Activated CD4-positive, alpha-beta T cell treated with anti-CD3 and anti-CD28 coated beads, Interleukin-2, amount 10 ng/mL, durations not matched to agents 7 days and 5 days (primary cell): Measurements from ENCODE around the gene DNAH11. TPM values are rescaled to one million over a fixed set of nuclear protein-coding genes. Genes with fewer than 3 reads are reported as not detected.

Experiments
- CTCF ChIA-PET: fragments of 350-600 bp; sonication (Branson Sonifier 250); formaldehyde crosslinking; loops from one replicate; lab custom pipeline; 2021; ENCODE audit warnings: antibody characterized with exemption; lab: Charles Lee
- POLR2A ChIA-PET: fragments of 350-600 bp; sonication (Branson Sonifier 250); formaldehyde crosslinking; loops from one replicate; lab custom pipeline; 2021; ENCODE audit warnings: antibody characterized with exemption; lab: Charles Lee
- DNase-seq: peaks from one replicate; pipeline ENCODE4 v3.0.0-alpha.2; 2020
- H3K27ac Mint-ChIP-seq: one replicate; pipeline ENCODE4 v1.8.0; 2021; ENCODE audit warnings: mild to moderate bottlenecking, moderate library complexity, mixed read lengths
- H3K27me3 Mint-ChIP-seq: one replicate; pipeline ENCODE4 v1.8.0; 2021; ENCODE audit warnings: mixed read lengths
- H3K36me3 Mint-ChIP-seq: one replicate; pipeline ENCODE4 v1.8.0; 2021; ENCODE audit warnings: low read depth, mixed read lengths
- H3K4me1 Mint-ChIP-seq: one replicate; pipeline ENCODE4 v1.8.0; 2021; ENCODE audit warnings: mixed read lengths
- H3K4me3 Mint-ChIP-seq: one replicate; pipeline ENCODE4 v1.8.0; 2021; ENCODE audit warnings: mild to moderate bottlenecking, moderate library complexity, mixed read lengths
- H3K9me3 Mint-ChIP-seq: one replicate; pipeline ENCODE4 v1.8.0; 2021; ENCODE audit warnings: mixed read lengths
- total RNA-seq, 2 experiments: library from RNA; stranded (reverse); gene quantifications; one replicate each; pipeline ENCODE4 v1.2.3, GENCODE V29; 2021

DNAH11 gene
- total RNA-seq, 2 experiments from 2014 or later, result 0.77 to 1.3 TPM

DNA sequence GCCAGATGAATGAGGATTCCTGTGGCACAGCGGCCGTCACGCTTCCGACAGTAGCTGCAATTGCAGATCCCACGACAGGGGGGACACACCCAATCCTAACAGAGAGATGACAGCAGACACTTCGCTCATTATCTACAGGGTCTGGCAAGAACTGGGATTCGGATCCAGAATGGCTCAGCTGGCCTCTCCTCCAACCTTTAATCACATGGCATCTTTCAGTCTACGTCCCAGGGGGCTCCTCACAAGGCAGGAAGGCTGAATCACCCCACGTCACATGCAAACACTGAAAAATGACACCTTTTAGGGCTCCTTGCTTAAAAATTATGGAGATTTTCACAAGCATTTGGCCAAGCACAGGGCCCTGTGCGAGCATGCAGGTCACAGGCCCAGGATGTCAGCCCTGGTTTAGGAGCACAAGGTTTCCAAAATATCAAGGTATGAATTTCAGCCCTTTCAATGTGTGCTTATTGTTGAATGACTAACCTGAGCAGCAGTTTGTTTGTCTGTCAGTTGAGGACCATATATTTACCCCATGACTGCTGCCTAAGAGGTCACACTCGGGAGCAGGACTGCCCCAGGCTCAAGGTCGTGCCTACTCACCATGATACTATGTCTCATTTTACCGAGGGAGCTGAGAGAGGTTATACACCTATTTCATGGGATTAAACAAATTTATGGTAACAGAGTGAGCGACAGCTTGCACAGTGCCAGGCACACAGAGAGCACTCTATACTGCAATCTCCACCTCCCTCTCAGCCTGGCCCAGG, 360.4 kb downstream of the DNAH11 start:
- DNase-seq, result no peak
- H3K4me3 Mint-ChIP-seq, result no peak overlapping the region
- ChIA-PET POLR2A (no interaction called here), CTCF (no interaction called here)
- H3K27me3 Mint-ChIP-seq, result no peaks in the 10 kb centered on the region
- peaks cover 2% of the 10 kb centered on the region for H3K9me3 Mint-ChIP-seq
- peaks cover 13% of the 10 kb centered on the region for H3K4me1 Mint-ChIP-seq
- no peak overlapping the region for H3K27ac Mint-ChIP-seq
- H3K36me3 Mint-ChIP-seq, result peaks cover 75% of the 10 kb centered on the region

DNA sequence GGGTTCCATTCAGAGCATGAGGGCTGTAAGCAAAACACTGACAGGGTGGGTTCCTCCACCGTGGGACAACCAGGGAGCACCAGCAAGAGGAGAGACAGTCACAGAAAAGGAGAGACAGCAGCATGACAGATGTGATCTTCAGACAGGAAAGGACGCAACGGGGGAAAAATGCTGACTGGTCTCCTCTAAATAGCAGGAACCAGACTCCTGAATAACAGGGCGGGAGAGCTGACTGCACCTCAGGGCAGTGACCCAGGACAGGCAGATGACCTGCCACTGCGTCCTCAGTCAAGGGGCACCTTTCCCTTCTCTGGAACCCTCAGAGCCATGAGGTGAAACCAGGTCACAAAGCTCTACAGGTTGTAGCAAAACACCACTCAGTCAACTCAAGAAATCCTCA, 365.9 kb downstream of the DNAH11 start:
- no peaks in the 10 kb centered on the region for H3K27me3 Mint-ChIP-seq
- ChIA-PET CTCF (interaction anchor here (1.2 kb wide), 1 partner anchor 12 kb away, joined by 4 read pairs; no protein-coding TSS in a partner anchor), POLR2A (no interaction called here)
- H3K9me3 Mint-ChIP-seq, result no peaks in the 10 kb centered on the region
- H3K4me3 Mint-ChIP-seq, result no peak overlapping the region
- H3K4me1 Mint-ChIP-seq, result no peaks in the 10 kb centered on the region
- H3K36me3 Mint-ChIP-seq, result peaks cover 50% of the 10 kb centered on the region
- DNase-seq, result no peak
- no peak overlapping the region for H3K27ac Mint-ChIP-seq

DNA sequence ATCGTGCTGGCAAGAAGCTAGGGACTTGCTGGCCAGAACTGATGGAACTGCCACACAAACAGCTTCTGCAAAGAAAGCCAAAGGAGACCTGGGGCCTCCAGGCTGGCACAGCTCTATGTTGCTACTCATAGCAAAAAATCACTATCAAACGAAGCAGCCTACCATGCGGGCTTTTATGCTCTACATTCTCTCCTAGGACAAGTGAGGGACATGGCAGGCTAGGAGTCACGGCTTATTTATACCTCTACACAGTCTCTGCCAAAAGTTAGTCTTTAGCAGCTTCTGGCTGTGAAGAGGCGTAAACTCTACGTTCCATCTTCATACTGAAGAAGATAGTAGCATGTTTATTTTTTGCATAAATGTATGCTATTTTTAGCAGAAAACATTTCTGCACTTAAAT, 367.4 kb downstream of the DNAH11 start:
- H3K4me1 Mint-ChIP-seq, result no peaks in the 10 kb centered on the region
- H3K9me3 Mint-ChIP-seq, result no peaks in the 10 kb centered on the region
- no peak overlapping the region for H3K4me3 Mint-ChIP-seq
- no peaks in the 10 kb centered on the region for H3K27me3 Mint-ChIP-seq
- peaks cover 51% of the 10 kb centered on the region for H3K36me3 Mint-ChIP-seq
- ChIA-PET POLR2A (no interaction called here), CTCF (interaction anchor here (1.4 kb wide), 1 partner anchor 9 kb away, joined by 4 read pairs; no protein-coding TSS in a partner anchor)
- no peak for DNase-seq
- H3K27ac Mint-ChIP-seq, result no peak overlapping the region

DNA sequence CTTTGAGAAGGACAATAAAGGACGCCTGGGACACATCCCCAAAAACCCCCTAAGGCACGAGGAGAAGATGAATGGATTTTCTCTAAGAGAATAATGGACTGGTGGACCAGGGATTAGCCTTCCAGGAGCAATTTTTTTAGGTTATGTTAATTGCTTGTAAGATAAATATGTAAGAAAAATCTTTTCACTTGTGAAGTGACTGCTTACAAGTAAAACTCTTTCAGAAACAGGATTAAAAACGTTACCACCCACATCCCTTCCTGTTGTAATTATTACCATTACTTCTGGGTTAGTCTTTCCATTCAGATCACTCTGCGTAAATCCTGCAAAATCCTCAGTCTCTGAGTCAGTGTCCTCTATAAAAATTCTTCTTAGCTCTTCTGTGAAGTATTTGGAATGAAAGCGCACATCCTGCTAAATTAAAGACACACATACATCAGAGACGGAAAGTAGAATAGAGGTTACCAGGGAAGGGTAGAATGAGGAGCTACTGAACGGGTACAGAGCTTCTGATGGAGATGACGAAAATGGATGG, 368.6 kb downstream of the DNAH11 start:
- Mint-ChIP-seq H3K9me3 (no peaks in the 10 kb centered on the region), H3K27ac (no peak overlapping the region), H3K27me3 (no peaks in the 10 kb centered on the region), H3K4me3 (no peak overlapping the region), H3K36me3 (peaks cover 48% of the 10 kb centered on the region), H3K4me1 (no peaks in the 10 kb centered on the region)
- CTCF ChIA-PET, result interaction anchor here (0.6 kb wide), 1 partner anchor 695 kb away, joined by 3 read pairs; no protein-coding TSS in a partner anchor
- no peak for DNase-seq
- POLR2A ChIA-PET, result no interaction called here

DNA sequence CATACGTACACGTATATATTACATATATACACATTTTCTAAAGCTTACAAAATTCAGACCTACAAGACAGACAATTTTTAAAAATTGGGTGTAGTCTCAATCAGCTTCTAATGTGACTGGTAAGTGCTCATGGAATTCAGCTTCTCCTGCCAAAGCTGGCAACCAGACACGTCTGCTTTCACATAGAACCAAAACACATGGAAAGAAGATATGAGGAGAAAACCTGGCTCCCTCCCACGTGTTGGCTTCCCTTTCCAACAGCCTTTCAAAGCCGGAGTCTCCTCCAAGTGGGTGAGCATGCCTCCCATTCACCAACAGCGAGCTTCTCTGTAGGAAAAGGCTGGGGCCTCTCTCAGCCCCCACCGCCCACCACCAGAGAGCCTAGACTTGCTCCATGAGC, 369.5 kb downstream of the DNAH11 start:
- Mint-ChIP-seq H3K9me3 (no peaks in the 10 kb centered on the region), H3K27me3 (no peaks in the 10 kb centered on the region), H3K4me1 (no peaks in the 10 kb centered on the region), H3K27ac (no peak overlapping the region), H3K36me3 (peaks cover 49% of the 10 kb centered on the region), H3K4me3 (no peak overlapping the region)
- CTCF ChIA-PET, result interaction anchor here (0.9 kb wide), 1 partner anchor 11 kb away, joined by 5 read pairs; no protein-coding TSS in a partner anchor
- no peak for DNase-seq
- POLR2A ChIA-PET, result no interaction called here

DNA sequence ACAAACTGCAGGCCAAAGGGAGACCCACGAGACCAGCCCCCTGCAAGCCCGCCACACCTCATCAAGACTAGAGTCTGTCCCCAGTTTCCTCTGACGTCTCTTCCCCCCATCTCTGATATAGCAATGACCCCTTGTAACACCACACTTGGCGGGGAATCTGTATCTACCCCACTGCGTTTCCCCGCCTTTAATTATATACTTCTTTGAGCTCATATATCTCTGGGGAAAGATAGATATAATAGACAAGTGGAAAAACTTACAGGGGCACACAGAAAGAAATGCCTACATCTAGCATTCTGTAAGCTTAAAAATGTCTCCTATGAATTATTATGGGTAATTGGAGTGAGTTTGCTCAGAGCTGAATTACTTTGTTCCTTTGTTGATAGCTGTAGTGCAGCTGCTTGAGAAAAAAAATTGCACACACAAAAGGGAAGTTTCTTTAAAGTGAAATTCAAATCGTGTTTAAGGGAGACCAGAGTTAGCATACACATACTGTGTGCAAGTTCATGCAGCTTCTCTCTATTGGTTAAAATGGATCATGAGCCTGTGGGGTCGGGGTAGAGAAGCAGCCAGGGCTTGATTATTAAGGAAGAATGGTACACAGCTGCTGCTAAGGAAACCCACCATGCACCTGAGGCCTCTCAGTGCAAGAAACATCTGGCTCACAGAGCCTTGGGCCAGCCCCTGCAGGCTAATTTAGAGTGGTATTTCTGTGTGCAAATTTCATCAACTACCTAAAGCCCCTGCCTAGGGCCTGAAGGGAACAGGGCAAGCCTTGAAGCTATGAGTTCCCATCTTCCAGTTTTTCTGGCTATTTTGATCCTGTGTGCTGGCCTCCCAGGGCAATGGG, 370.3 kb downstream of the DNAH11 start:
- H3K4me3 Mint-ChIP-seq, result no peak overlapping the region
- no peaks in the 10 kb centered on the region for H3K27me3 Mint-ChIP-seq
- H3K36me3 Mint-ChIP-seq, result peaks cover 45% of the 10 kb centered on the region
- H3K9me3 Mint-ChIP-seq, result no peaks in the 10 kb centered on the region
- no peak overlapping the region for H3K27ac Mint-ChIP-seq
- ChIA-PET POLR2A (no interaction called here), CTCF (interaction anchor here (0.9 kb wide), 1 partner anchor 10 kb away, joined by 5 read pairs; no protein-coding TSS in a partner anchor)
- no peak for DNase-seq
- H3K4me1 Mint-ChIP-seq, result no peaks in the 10 kb centered on the region

DNA sequence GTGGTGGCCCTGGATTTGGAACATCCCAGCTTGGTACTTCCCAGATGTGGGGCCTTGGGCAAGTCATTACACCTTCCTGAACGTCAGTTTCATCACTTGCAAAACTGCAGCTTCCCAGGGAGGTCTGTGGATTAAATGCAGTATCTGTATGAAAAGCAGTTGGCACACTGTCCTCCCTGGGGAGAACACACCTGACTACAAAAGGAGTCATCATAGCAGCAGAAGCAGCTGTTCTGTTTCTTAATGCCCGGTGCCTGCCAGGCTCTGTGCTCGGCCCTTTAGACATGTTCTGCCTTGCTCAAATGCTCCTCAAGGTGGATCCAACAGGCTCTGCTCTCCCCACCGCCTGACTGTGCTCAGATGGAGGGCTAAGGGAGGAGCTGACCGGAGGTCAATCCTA, 371.8 kb downstream of the DNAH11 start:
- Mint-ChIP-seq H3K9me3 (no peaks in the 10 kb centered on the region), H3K36me3 (peaks cover 42% of the 10 kb centered on the region), H3K4me3 (no peak overlapping the region), H3K27ac (no peak overlapping the region), H3K27me3 (no peaks in the 10 kb centered on the region), H3K4me1 (no peaks in the 10 kb centered on the region)
- CTCF ChIA-PET, result no interaction called here
- no peak for DNase-seq
- POLR2A ChIA-PET, result no interaction called here

DNA sequence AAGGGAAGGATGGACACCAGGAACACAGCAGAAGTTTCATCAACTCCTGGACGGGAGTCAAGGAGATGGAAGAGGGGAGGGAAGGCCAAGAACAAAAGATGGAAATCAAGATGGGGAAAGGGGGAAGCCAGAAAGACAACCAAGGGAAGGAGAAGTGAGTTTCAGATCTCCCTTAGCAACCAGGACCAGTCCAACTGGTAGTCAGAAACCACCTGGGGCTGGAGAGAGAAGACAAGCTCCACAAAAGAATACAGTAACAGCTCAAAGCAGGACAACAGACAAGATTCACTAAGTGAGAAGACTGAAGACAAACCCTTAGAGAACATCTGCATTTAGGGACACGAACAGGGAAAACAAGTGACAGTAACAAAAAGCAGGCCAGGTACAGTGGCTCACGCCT, 372.3 kb downstream of the DNAH11 start:
- no peaks in the 10 kb centered on the region for H3K4me1 Mint-ChIP-seq
- H3K27me3 Mint-ChIP-seq, result no peaks in the 10 kb centered on the region
- ChIA-PET POLR2A (no interaction called here), CTCF (no interaction called here)
- no peak overlapping the region for H3K4me3 Mint-ChIP-seq
- H3K9me3 Mint-ChIP-seq, result no peaks in the 10 kb centered on the region
- no peak overlapping the region for H3K27ac Mint-ChIP-seq
- H3K36me3 Mint-ChIP-seq, result peaks cover 39% of the 10 kb centered on the region
- DNase-seq, result no peak

DNA sequence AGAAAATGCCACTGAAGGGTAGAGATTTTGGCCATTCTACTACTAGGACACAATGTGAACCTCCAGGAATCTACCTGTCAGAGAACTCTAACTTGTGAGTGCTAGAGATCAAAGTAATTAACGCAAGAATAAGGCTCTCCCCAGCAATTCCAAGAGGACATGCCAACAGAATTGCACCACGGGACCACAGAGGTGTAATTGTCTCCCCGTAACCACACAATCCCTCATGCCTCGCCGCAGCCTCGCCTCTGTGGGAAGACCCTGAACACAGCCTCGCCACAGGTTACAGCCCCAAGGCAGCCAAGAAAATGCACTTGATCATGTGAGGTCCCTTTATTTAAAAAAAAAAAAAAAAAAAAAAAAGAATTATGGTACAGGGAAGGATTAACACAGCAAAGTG, 373.3 kb downstream of the DNAH11 start:
- H3K27me3 Mint-ChIP-seq, result no peaks in the 10 kb centered on the region
- CTCF ChIA-PET, result no interaction called here
- H3K36me3 Mint-ChIP-seq, result peaks cover 36% of the 10 kb centered on the region
- H3K9me3 Mint-ChIP-seq, result no peaks in the 10 kb centered on the region
- no peak overlapping the region for H3K4me3 Mint-ChIP-seq
- POLR2A ChIA-PET, result no interaction called here
- no peak overlapping the region for H3K27ac Mint-ChIP-seq
- no peak for DNase-seq
- no peaks in the 10 kb centered on the region for H3K4me1 Mint-ChIP-seq

DNA sequence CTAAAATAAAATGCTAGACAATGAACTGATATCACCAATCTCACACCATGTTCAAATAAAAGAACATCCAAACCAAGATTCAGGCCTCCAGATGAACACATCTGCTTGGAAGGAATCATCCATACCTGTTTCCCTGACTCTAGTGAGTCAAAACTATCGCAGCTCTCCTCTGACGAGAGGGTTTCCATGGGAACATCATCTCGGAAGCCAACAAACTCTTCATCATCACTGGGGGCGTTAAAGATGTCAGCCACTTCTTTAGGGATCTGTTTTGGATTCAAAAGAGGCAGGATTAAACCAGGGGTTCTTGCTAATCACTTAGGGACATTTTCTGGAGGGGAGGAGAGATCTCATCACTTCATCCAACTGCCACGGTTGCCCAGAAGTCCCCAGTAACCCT, 373.8 kb downstream of the DNAH11 start:
- H3K27ac Mint-ChIP-seq, result no peak overlapping the region
- H3K27me3 Mint-ChIP-seq, result no peaks in the 10 kb centered on the region
- CTCF ChIA-PET, result no interaction called here
- H3K4me3 Mint-ChIP-seq, result no peak overlapping the region
- H3K36me3 Mint-ChIP-seq, result peaks cover 34% of the 10 kb centered on the region
- no peak for DNase-seq
- POLR2A ChIA-PET, result no interaction called here
- H3K9me3 Mint-ChIP-seq, result no peaks in the 10 kb centered on the region
- no peaks in the 10 kb centered on the region for H3K4me1 Mint-ChIP-seq

DNA sequence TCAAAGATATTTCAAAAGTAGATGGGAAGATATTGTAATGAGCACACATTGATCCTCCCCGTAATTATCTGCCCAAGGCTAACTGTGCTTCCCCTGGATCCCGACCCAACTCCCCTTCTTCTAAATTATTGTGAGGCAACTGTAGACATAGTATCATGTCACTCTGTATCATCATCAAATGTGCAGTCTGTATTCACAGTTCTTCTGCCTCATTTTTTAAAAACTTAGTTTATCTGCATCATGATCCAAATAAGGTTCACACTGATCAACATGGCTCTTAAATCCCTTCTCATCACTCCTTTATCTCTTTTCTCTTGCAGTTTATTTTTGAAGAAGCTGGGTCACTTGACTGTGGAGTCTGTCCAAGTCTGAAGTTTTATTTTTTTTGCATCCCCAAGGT, 375.4 kb downstream of the DNAH11 start:
- CTCF ChIA-PET, result no interaction called here
- peaks cover 31% of the 10 kb centered on the region for H3K36me3 Mint-ChIP-seq
- H3K9me3 Mint-ChIP-seq, result no peaks in the 10 kb centered on the region
- no peaks in the 10 kb centered on the region for H3K27me3 Mint-ChIP-seq
- DNase-seq, result no peak
- H3K4me3 Mint-ChIP-seq, result no peak overlapping the region
- no peaks in the 10 kb centered on the region for H3K4me1 Mint-ChIP-seq
- POLR2A ChIA-PET, result no interaction called here
- H3K27ac Mint-ChIP-seq, result no peak overlapping the region

DNA sequence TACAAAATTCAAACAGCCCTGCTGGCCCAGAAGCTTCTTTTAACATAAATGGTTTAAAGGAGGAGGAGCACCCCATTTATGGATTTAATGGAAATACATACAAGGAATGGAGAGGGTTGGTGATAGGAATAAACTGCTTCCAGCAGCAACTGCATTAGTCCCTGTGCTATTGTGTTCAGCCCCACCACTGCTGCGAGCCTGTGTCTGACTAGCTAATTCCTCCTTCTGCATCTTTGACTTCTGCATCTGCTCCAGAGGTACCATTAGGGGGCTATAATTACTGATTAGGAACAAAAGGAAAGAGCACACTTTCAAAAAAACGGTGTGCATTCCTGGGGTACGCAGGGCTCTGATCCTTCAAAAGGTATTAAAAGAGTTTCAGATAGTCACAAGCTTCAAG, 378.1 kb downstream of the DNAH11 start:
- ChIA-PET POLR2A (no interaction called here), CTCF (interaction anchor here (1.2 kb wide), 1 partner anchor 12 kb away, joined by 4 read pairs; no protein-coding TSS in a partner anchor)
- no peak overlapping the region for H3K27ac Mint-ChIP-seq
- peaks cover 10% of the 10 kb centered on the region for H3K36me3 Mint-ChIP-seq
- no peak overlapping the region for H3K4me3 Mint-ChIP-seq
- H3K27me3 Mint-ChIP-seq, result no peaks in the 10 kb centered on the region
- no peaks in the 10 kb centered on the region for H3K9me3 Mint-ChIP-seq
- no peak for DNase-seq
- H3K4me1 Mint-ChIP-seq, result no peaks in the 10 kb centered on the region

DNA sequence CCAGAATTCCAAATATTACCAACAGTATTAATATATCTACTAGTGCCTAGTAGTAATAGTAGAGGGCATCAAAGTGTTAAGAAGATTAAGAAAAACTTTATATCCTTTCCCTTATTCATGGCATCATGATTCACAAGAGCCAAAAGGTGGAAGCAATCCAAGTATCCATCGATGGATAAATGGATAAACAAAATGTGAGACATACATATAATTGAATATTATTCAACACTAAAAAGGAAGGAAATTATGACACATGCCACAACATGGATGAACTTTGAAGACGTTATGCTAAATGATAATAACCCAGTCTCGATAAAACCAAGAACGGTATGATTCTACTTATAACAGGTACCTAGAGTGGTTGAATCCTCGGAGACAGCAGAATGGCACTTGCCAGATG, 379.8 kb downstream of the DNAH11 start:
- Mint-ChIP-seq H3K36me3 (peaks cover 11% of the 10 kb centered on the region), H3K27ac (no peak overlapping the region), H3K27me3 (no peaks in the 10 kb centered on the region), H3K4me1 (no peaks in the 10 kb centered on the region), H3K9me3 (no peaks in the 10 kb centered on the region), H3K4me3 (no peak overlapping the region)
- ChIA-PET CTCF (interaction anchor here (1.3 kb wide), 1 partner anchor 10 kb away, joined by 5 read pairs; no protein-coding TSS in a partner anchor), POLR2A (interaction anchor here (0.7 kb wide), 1 partner anchor 507 kb away, joined by 3 read pairs; no protein-coding TSS in a partner anchor)
- no peak for DNase-seq
